Activated naive CD4-positive, alpha-beta T cell treated with anti-CD3 and anti-CD28 coated beads for 36 hours (primary cell): ENCODE measurements around the gene RNF151. TPM values are rescaled to one million over a fixed set of nuclear protein-coding genes. Genes with fewer than 3 reads are reported as not detected.
A peak's percentile ranks its signal among the peaks of the same experiment; 100 is the strongest.
"Not testable (repeated sequence)": the region's sequence is repeated elsewhere in the genome, so short reads cannot be mapped to it uniquely, and the experiment has no call there.

Source experiments
- CTCF ChIA-PET: fragments of 350-600 bp; sonication (Branson Sonifier 250); formaldehyde crosslinking; loops from one replicate; lab custom pipeline; 2021; ENCODE audit warnings: antibody characterized with exemption; lab: Charles Lee
- DNase-seq: peaks from one replicate; pipeline ENCODE4 v3.0.0-alpha.2; 2020
- H3K27ac Mint-ChIP-seq: one replicate; pipeline ENCODE4 v1.8.0; 2021; ENCODE audit warnings: mild to moderate bottlenecking, mixed read lengths
- H3K27me3 Mint-ChIP-seq: one replicate; pipeline ENCODE4 v1.8.0; 2021; ENCODE audit warnings: low read depth, mixed read lengths
- H3K36me3 Mint-ChIP-seq: one replicate; pipeline ENCODE4 v1.8.0; 2021; ENCODE audit warnings: low read depth, mixed read lengths
- H3K4me1 Mint-ChIP-seq: one replicate; pipeline ENCODE4 v1.8.0; 2021; ENCODE audit warnings: low read depth, mixed read lengths
- H3K4me3 Mint-ChIP-seq: one replicate; pipeline ENCODE4 v1.8.0; 2021; ENCODE audit warnings: mild to moderate bottlenecking, moderate library complexity, mixed read lengths
- H3K9me3 Mint-ChIP-seq: one replicate; pipeline ENCODE4 v1.8.0; 2021; ENCODE audit warnings: mixed read lengths
- intact Hi-C: fragments of 100-400 bp; cut with micrococcal nuclease; formaldehyde crosslinking; loops from one replicate; pipeline ENCODE4 v1.15.1; 2023
- total RNA-seq, 2 experiments: library from RNA; stranded (reverse); gene quantifications; one replicate each; pipeline ENCODE4 v1.2.3, GENCODE V29; 2021

RNF151 gene
- not detected for total RNA-seq

- intact Hi-C loops, result no loop called here
- CTCF ChIA-PET, result interaction anchor here (1.2 to 1.4 kb wide), 2 partner anchors 15 to 38 kb away, joined by 3 to 4 read pairs; no protein-coding TSS in a partner anchor
- Mint-ChIP-seq H3K27me3 (no peaks in the 10 kb centered on the region), H3K4me1 (peaks cover 41% of the 10 kb centered on the region), H3K27ac (peak within 1 kb of the TSS; percentile 95), H3K36me3 (peaks cover 38% of the 10 kb centered on the region), H3K4me3 (peak within 1 kb of the TSS; percentile 97), H3K9me3 (no peaks in the 10 kb centered on the region)
- DNase-seq, result no peak
Measured at GRCh38 chr16:1966460-1966859, at the start of gene RNF151. Gene RNF151, plus strand, starts transcription at chr16:1966856. Its CDS starts 26 bp downstream, at chr16:1966882.

GRCh38 chr16:1917056-1917664 lies 49.5 kb upstream of the RNF151 start:
- intact Hi-C loops, result no loop called here
- Mint-ChIP-seq H3K9me3 (no peaks in the 10 kb centered on the region), H3K4me1 (peaks cover 2% of the 10 kb centered on the region), H3K27me3 (peaks cover 55% of the 10 kb centered on the region), H3K36me3 (no peaks in the 10 kb centered on the region), H3K4me3 (no peak overlapping the region), H3K27ac (no peak overlapping the region)
- CTCF ChIA-PET, result no interaction called here
- no peak for DNase-seq

- no peak overlapping the region for H3K4me3 Mint-ChIP-seq
- DNase-seq, result no peak
- no peaks in the 10 kb centered on the region for H3K36me3 Mint-ChIP-seq
- CTCF ChIA-PET, result no interaction called here
- intact Hi-C loops, result no loop called here
- H3K27ac Mint-ChIP-seq, result no peak overlapping the region
- H3K27me3 Mint-ChIP-seq, result peaks cover 60% of the 10 kb centered on the region
- H3K4me1 Mint-ChIP-seq, result peaks cover 3% of the 10 kb centered on the region
- H3K9me3 Mint-ChIP-seq, result no peaks in the 10 kb centered on the region
Measured at GRCh38 chr16:1917665-1918350, 48.8 kb upstream of the RNF151 start.

GRCh38 chr16:1918351-1919326 lies 48.0 kb upstream of the RNF151 start, which contains the start of gene HS3ST6:
Gene HS3ST6, minus strand, starts transcription at chr16:1918415. Its CDS starts 92 bp downstream, at chr16:1918323.
- intact Hi-C loops, result no loop called here
- CTCF ChIA-PET, result no interaction called here
- H3K9me3 Mint-ChIP-seq, result no peaks in the 10 kb centered on the region
- H3K27ac Mint-ChIP-seq, result no peak within 1 kb of the TSS
- no peak within 1 kb of the TSS for H3K4me3 Mint-ChIP-seq
- H3K36me3 Mint-ChIP-seq, result no peaks in the 10 kb centered on the region
- no peak for DNase-seq
- H3K27me3 Mint-ChIP-seq, result peaks cover 65% of the 10 kb centered on the region
- peaks cover 4% of the 10 kb centered on the region for H3K4me1 Mint-ChIP-seq

GRCh38 chr16:1919327-1919998 lies 47.2 kb upstream of the RNF151 start:
- H3K4me3 Mint-ChIP-seq, result no peak overlapping the region
- H3K27ac Mint-ChIP-seq, result no peak overlapping the region
- H3K27me3 Mint-ChIP-seq, result peaks cover 68% of the 10 kb centered on the region
- CTCF ChIA-PET, result no interaction called here
- intact Hi-C loops, result no loop called here
- no peak for DNase-seq
- H3K9me3 Mint-ChIP-seq, result no peaks in the 10 kb centered on the region
- H3K4me1 Mint-ChIP-seq, result peaks cover 4% of the 10 kb centered on the region
- no peaks in the 10 kb centered on the region for H3K36me3 Mint-ChIP-seq

GRCh38 chr16:1920122-1920521 lies 46.5 kb upstream of the RNF151 start:
- H3K4me1 Mint-ChIP-seq, intact Hi-C loops, H3K9me3 Mint-ChIP-seq, CTCF ChIA-PET, DNase-seq, H3K4me3 Mint-ChIP-seq, H3K36me3 Mint-ChIP-seq, H3K27ac Mint-ChIP-seq: not testable (repeated sequence)
- H3K27me3 Mint-ChIP-seq, result peaks cover 64% of the 10 kb centered on the region

- Mint-ChIP-seq H3K27me3 (peaks cover 58% of the 10 kb centered on the region), H3K27ac (no peak overlapping the region), H3K4me3 (no peak overlapping the region), H3K9me3 (no peaks in the 10 kb centered on the region), H3K36me3 (no peaks in the 10 kb centered on the region), H3K4me1 (peaks cover 4% of the 10 kb centered on the region)
- DNase-seq, result no peak
- CTCF ChIA-PET, result no interaction called here
- intact Hi-C loops, result no loop called here
Measured at GRCh38 chr16:1920727-1921171, 45.9 kb upstream of the RNF151 start.

GRCh38 chr16:1922357-1922756 lies 44.3 kb upstream of the RNF151 start:
- Mint-ChIP-seq H3K4me3 (no peak overlapping the region), H3K27me3 (peaks cover 47% of the 10 kb centered on the region), H3K36me3 (no peaks in the 10 kb centered on the region), H3K9me3 (no peaks in the 10 kb centered on the region), H3K4me1 (peaks cover 2% of the 10 kb centered on the region), H3K27ac (no peak overlapping the region)
- intact Hi-C loops, result no loop called here
- DNase-seq, result no peak
- CTCF ChIA-PET, result interaction anchor here (0.7 kb wide), 1 partner anchor 425 kb away, joined by 3 read pairs; no protein-coding TSS in a partner anchor

- Mint-ChIP-seq H3K4me1 (peaks cover 2% of the 10 kb centered on the region), H3K9me3 (no peaks in the 10 kb centered on the region), H3K27ac (no peak overlapping the region), H3K4me3 (no peak overlapping the region), H3K27me3 (peaks cover 45% of the 10 kb centered on the region), H3K36me3 (no peaks in the 10 kb centered on the region)
- CTCF ChIA-PET, result interaction anchor here (0.9 to 1.1 kb wide), 3 partner anchors 13 to 39 kb away, joined by 3 to 4 read pairs (median 3); no protein-coding TSS in a partner anchor
- peak; percentile 30 for DNase-seq
- intact Hi-C loops, result no loop called here
Measured at GRCh38 chr16:1923299-1924034, 43.2 kb upstream of the RNF151 start.

GRCh38 chr16:1924095-1924494 lies 42.6 kb upstream of the RNF151 start:
- no peak for DNase-seq
- no peaks in the 10 kb centered on the region for H3K9me3 Mint-ChIP-seq
- no peak overlapping the region for H3K4me3 Mint-ChIP-seq
- no peak overlapping the region for H3K27ac Mint-ChIP-seq
- H3K27me3 Mint-ChIP-seq, result peaks cover 40% of the 10 kb centered on the region
- peaks cover 2% of the 10 kb centered on the region for H3K4me1 Mint-ChIP-seq
- CTCF ChIA-PET, result interaction anchor here (0.9 kb wide), 2 partner anchors 12 to 34 kb away, joined by 3 to 4 read pairs; no protein-coding TSS in a partner anchor
- H3K36me3 Mint-ChIP-seq, result no peaks in the 10 kb centered on the region
- intact Hi-C loops, result no loop called here

GRCh38 chr16:1926271-1926670 lies 40.4 kb upstream of the RNF151 start:
- Mint-ChIP-seq H3K36me3 (no peaks in the 10 kb centered on the region), H3K4me1 (peaks cover 2% of the 10 kb centered on the region), H3K27me3 (peaks cover 25% of the 10 kb centered on the region), H3K9me3 (no peaks in the 10 kb centered on the region), H3K27ac (no peak overlapping the region), H3K4me3 (no peak overlapping the region)
- intact Hi-C loops, result no loop called here
- no peak for DNase-seq
- CTCF ChIA-PET, result interaction anchor here (1.4 kb wide), 1 partner anchor 51 kb away, joined by 3 read pairs; no protein-coding TSS in a partner anchor
